Activated naive CD4-positive, alpha-beta T cell treated with Interleukin-2 at 50 U/mL for 16 hours (primary cell): Measurements from ENCODE around the gene WWOX.

Source experiments
- DNase-seq: peaks from one replicate; pipeline ENCODE4 v3.0.0-alpha.2; 2020

WWOX gene

GRCh38 chr16:78307824-78308528 lies 208.5 kb downstream of the WWOX start:
- DNase-seq: no peak

- DNase-seq: no peak
Observed at GRCh38 chr16:78309763-78310162, 210.3 kb downstream of the WWOX start.

GRCh38 chr16:78310196-78310595 lies 210.7 kb downstream of the WWOX start:
- no peak for DNase-seq

- DNase-seq: no peak
Observed at GRCh38 chr16:78310990-78311561, 211.6 kb downstream of the WWOX start.

- DNase-seq: no peak
Observed at GRCh38 chr16:78311831-78312230, 212.4 kb downstream of the WWOX start.

GRCh38 chr16:78317564-78318240 lies 218.2 kb downstream of the WWOX start:
- no peak for DNase-seq

- no peak for DNase-seq
Observed at GRCh38 chr16:78321620-78322360, 222.3 kb downstream of the WWOX start.

GRCh38 chr16:78323315-78323714 lies 223.9 kb downstream of the WWOX start:
- no peak for DNase-seq

GRCh38 chr16:78324649-78325285 lies 225.3 kb downstream of the WWOX start:
- DNase-seq: no peak

GRCh38 chr16:78325468-78326352 lies 226.3 kb downstream of the WWOX start:
- no peak for DNase-seq

GRCh38 chr16:78326731-78327130 lies 227.3 kb downstream of the WWOX start:
- no peak for DNase-seq

- no peak for DNase-seq
Observed at GRCh38 chr16:78331731-78332130, 232.3 kb downstream of the WWOX start.

- no peak for DNase-seq
Observed at GRCh38 chr16:78333808-78334207, 234.4 kb downstream of the WWOX start.

- DNase-seq: no peak
Observed at GRCh38 chr16:78340590-78340989, 241.1 kb downstream of the WWOX start.

GRCh38 chr16:78348068-78348467 lies 248.6 kb downstream of the WWOX start:
- DNase-seq: no peak

- no peak for DNase-seq
Observed at GRCh38 chr16:78348886-78349285, 249.4 kb downstream of the WWOX start.

GRCh38 chr16:78352184-78352583 lies 252.7 kb downstream of the WWOX start:
- no peak for DNase-seq

- no peak for DNase-seq
Observed at GRCh38 chr16:78353640-78354275, 254.3 kb downstream of the WWOX start.

GRCh38 chr16:78362524-78363135 lies 263.2 kb downstream of the WWOX start:
- DNase-seq: no peak

- DNase-seq: no peak
Observed at GRCh38 chr16:78363843-78364555, 264.5 kb downstream of the WWOX start.

- DNase-seq: no peak
Observed at GRCh38 chr16:78364556-78364880, 265.1 kb downstream of the WWOX start.
